NB4 (cell line): ENCODE results near the gene TEX19.

Source experiments
- CTCF ChIP-seq: IDR thresholded peaks from one replicate; pipeline ENCODE4 v1.5.1; 2012; ENCODE audit warnings: low read depth, low read length
- MYC ChIP-seq: IDR thresholded peaks from 2 replicates; pipeline ENCODE4 v1.6.1; 2011; ENCODE audit warnings: low read depth, low read length
- POLR2A ChIP-seq: IDR thresholded peaks from 2 replicates; pipeline ENCODE4 v1.6.1; 2011; ENCODE audit warnings: mild to moderate bottlenecking; ENCODE audit not compliant: insufficient read length; ENCODE audit errors: extremely low read depth
- TF ChIP-seq, protein P1 (sequence below): IDR thresholded peaks from 2 replicates; pipeline ENCODE4 v1.6.1; 2011; ENCODE audit warnings: low read depth, low read length

GRCh38 chr17:82392209-82392920, 33.3 kb downstream of the TEX19 start:
- no peak for TF ChIP-seq CTCF
- TF ChIP-seq POLR2A: no peak
- TF ChIP-seq, protein P1, sequence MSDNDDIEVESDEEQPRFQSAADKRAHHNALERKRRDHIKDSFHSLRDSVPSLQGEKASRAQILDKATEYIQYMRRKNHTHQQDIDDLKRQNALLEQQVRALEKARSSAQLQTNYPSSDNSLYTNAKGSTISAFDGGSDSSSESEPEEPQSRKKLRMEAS: no peak
- TF ChIP-seq MYC: no peak
